Stimulated activated CD4-positive, alpha-beta T cell treated with anti-CD3 and anti-CD28 coated beads, Interleukin-12 subunit alpha, Interleukin-12 subunit beta, amount 100 ng/mL, for 24 hours (primary cell): Measurements from ENCODE around the gene RNPEPL1.

Experiments
- DNase-seq, 2 experiments: peaks; one replicate each; pipeline ENCODE4 v3.0.0-alpha.2; 2020; ENCODE audit warnings: low read depth in 2 of 2

Gene RNPEPL1

DNA sequence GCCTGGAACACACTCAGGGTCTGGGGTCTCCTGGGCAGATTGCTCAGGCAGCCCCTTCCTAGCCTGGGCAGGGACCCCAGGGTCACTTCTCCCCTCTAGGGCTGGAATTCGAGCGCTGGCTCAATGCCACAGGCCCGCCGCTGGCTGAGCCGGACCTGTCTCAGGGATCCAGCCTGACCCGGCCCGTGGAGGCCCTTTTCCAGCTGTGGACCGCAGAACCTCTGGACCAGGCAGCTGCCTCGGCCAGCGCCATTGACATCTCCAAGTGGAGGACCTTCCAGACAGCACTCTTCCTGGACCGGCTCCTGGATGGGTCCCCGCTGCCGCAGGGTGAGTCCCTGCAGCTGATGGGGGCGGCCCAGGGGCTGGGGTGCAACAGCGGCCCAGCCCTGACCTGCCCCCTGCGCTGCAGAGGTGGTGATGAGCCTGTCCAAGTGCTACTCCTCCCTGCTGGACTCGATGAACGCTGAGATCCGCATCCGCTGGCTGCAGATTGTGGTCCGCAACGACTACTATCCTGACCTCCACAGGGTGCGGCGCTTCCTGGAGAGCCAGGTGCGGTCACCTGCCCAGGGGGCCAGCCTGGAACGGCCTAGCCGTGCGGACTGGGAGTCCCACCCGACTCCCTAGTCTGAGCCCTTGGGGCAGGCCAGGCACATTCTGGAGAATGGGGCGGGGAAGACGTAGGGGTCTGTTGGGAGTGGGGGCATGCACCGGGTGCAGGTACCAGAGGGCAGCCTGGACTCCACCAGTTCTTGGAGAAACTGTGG is 8.3 kb downstream of the RNPEPL1 start:
- no peak for DNase-seq

GRCh38 chr2:240577281-240578109 is 9.2 kb downstream of the RNPEPL1 start:
- no peak for DNase-seq

GRCh38 chr2:240578110-240578450 is 9.8 kb downstream of the RNPEPL1 start:
- DNase-seq: no peak

GRCh38 chr2:240578488-240578887 is 10.2 kb downstream of the RNPEPL1 start:
- DNase-seq: no peak

- DNase-seq: no peak
These were observed 10.9 kb downstream of the RNPEPL1 start for GRCh38 chr2:240579071-240579762.

DNA sequence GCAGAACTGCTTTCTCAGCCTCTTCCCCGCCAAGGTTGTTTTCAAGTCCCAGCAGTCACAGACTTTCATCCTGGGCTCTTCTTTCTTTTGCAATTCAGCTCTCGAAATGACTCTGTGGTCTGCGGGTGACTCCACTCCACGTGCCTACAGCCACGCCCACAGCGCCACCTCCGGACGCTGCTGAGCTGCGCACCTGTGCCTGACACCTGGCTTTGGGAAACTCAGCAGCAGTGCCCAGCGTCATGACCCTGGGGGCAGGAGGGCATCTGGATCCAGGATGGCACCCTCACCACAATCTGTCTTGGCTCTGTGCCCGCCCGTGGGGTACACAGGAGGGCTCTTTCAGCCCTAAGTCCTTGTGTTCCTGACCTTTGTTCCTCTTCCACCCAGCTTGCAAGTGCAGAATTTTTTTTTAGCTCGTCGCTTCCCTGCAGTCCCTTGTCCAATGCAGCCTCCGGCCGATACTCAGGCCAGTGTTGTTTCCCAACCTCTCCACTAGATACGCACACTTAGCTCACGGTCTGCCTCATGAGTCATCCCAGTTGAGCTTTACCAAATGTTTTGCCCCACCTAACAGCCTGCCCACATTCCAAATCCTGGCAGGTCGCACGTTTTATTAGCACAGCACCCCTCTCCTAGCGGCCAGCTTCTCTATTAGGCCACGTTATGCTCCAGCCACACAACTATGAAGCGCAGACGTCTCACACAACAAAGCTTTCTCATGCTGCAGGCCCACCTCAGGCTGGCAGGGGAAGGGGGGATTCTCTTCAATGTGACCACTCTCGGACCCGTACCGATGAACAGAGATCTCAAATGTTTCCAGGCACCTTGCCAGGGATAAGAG is 11.7 kb downstream of the RNPEPL1 start:
- DNase-seq: peak in 1 of 2 experiments; percentile 66

DNA sequence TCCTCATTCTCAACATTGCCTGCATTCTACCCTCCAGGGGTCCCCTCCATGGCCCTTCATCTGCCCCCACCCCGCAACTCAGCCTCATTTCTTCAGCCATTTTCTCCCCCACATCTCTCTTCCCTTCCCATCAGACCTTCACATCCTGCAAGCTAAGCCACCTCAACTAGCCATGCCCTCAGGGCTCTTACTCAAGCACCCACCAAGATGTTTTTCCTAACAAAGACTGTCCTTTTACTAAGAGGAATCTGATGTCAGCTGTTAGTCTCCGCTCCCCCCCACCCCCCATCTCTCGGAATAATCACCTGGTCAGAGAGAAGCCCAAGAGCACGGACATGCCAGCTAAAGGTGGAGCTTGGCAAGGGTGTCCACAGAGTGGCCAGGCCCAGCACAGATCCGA is 13.5 kb downstream of the RNPEPL1 start:
- DNase-seq: no peak

GRCh38 chr2:240582781-240583180 is 14.5 kb downstream of the RNPEPL1 start:
- no peak for DNase-seq

DNA sequence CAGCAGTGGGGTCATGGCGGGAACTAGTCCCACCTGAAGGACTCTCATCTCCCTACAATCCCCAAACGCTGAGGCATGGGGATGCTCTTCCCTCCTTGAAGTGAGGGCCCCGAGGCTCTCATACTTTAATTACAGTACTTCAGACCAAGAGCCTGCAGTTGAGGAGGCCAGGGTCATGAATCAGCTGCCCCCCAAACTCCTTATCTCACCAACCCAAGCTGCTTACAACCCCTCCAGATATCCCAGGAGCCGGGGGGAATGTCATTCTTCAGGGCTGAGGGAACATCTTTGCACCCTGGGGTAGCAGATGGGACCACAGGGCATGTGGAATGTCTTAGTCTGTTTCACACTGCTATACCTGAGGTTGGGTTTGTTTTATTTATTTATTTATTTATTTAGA is 15.5 kb downstream of the RNPEPL1 start:
- no peak for DNase-seq

DNA sequence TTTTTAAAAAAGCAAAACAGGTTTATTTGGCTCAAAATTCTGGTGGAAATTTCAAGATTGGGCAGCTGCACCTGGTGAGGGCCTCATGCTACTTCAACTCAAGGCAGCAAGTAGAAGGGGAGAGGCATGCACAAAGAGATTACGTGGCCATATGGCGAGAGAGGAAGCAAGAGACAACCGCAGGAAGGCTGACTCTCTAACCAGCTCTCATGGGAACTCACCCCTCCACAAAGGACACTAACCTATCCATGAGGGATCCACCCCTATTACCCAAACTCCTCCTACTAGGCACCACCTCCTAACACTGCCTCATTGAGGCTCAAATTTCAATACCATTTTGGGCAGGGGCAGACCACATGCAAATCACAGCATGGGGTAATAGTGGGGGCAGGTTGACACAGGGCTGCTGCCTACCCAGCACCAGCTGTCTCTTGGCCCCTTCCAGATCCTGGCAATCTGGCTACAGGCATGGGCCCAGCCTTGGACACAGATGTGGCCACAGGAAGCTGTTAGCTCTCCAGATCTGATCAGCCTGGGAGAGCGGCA is 16.3 kb downstream of the RNPEPL1 start:
- no peak for DNase-seq

DNA sequence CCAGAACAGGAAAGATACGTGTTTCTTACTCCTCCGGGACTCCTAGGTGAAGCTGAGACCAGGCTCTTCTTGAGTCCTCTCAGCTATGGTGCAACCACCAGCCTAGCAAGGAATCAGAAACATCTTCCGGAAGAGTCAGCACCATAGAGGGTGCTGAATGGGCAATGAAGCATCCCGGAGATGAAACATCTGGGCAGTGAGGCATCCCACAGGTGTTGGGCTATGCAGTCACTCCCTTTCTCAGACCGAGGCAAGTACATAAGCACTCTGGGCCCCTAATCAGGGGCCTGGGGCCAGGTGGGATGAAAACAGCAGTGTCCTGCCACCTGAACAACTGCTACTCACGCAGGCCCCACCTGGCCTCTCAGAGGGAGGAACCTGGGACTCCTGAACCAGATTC is 16.8 kb downstream of the RNPEPL1 start:
- DNase-seq: no peak

GRCh38 chr2:240585681-240586197 is 17.5 kb downstream of the RNPEPL1 start:
- no peak for DNase-seq

- DNase-seq: peak; percentile 93 to 94
These were observed 18.1 kb downstream of the RNPEPL1 start, which contains the start of gene CAPN10 for GRCh38 chr2:240586198-240586918. TSS of gene CAPN10 (plus strand) at chr2:240586734. CDS start at chr2:240586912, 178 bp downstream.

GRCh38 chr2:240586919-240587800 is 18.9 kb downstream of the RNPEPL1 start:
- no peak for DNase-seq

GRCh38 chr2:240588006-240588655 is 19.8 kb downstream of the RNPEPL1 start:
- no peak for DNase-seq

- DNase-seq: no peak
These were observed 20.4 kb downstream of the RNPEPL1 start for GRCh38 chr2:240588669-240589068.

DNA sequence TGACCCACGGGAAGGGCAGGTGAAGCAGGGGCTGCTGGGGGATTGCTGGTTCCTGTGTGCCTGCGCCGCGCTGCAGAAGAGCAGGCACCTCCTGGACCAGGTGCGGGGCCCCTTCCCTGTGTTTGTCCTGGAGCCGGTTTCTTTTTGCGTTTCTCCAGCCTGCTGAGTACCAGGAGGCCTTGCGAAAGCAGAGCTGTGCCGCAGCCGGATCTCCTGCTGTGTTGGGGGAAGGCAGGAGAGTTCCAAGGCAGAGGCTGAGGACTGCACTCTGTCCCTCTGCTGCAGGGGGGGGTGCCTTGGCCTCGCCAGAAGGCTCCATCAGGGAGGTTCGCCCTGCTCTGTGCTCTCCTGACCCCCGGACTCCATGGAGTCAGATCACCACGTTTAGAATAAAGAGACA is 21.1 kb downstream of the RNPEPL1 start:
- DNase-seq: no peak

DNA sequence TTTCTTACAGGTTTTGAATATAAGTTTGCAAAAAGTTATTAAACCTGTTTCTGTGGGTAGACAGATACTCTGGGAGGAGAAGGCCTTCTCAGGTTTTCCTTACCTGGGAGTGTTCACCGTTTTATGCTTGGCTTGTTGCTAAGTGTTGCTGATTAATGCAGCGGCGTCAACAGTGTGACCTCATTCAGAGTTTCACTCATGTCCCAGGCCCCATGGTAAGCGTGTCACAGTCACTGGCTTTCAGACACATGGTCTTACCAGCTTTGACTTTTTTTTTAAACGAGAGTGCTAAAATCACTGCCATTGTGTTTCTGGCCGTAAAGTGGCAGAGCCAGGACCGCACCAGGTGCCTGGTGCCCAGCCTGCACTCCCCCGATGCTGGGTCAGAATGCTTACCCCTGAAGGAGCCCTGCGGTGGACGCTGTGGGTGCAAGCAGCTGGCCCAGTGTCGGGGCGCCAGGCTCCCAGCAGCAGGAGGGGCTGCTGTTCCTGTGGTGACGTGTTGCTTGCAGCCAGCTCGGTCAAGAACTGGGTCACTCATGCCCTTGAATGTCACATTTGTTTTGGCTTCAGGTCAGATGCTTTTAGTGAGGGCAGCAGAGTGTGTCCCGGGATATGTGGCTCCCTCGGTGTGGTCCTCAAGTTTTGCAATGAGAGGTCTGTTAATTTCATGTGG is 21.7 kb downstream of the RNPEPL1 start:
- no peak for DNase-seq
